Smooth muscle cell of the pulmonary artery (primary cell): ENCODE measurements around the gene RAC3. TPM values are rescaled to one million over a fixed set of nuclear protein-coding genes. Genes with fewer than 3 reads are reported as not detected.

Experiments
- total RNA-seq: library from RNA; depleted of rRNA; stranded (reverse); fragments of >200 nt; gene quantifications from 2 replicates; pipeline ENCODE4 v1.2.3, GENCODE V29; 2014

Gene RAC3
- 4.6 and 11.7 TPM in 2 replicates for total RNA-seq

GRCh38 chr17:82031303-82031884 lies at the start of gene RAC3:
RAC3 (plus strand) TSS chr17:82031678; CDS start chr17:82031762, 84 bp downstream.

GRCh38 chr17:82022310-82022980 lies 9.0 kb upstream of the RAC3 start, which contains the start of gene CENPX:
CENPX (minus strand) TSS chr17:82022878; CDS start chr17:82022861, 17 bp downstream.

DNA sequence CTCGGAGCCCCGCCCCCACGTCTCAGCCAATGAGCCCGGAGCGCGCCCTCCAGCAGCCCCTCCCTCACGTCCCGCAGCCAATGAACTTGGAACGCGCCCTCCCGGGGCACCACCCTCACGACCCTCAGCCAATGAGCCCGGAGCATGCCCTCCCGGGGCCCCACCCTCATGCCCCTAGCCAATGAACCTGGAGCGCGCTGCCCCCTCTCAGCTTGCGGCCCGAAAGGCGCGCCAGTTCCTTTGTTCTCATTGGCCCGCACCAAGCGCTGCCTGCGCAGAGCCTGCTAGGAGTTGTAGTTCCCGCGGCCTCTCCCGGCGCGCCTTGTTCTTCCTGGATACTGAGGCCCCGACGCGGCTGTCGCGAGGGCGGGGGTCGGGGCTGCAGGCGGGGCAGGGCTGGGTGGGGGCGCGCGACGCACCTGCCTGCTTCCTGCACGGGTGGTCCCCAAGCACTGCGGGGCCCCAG lies 8.5 kb upstream of the RAC3 start, which contains the start of gene LRRC45:
Gene LRRC45 (plus strand): TSS at position 325 of the 466 bp plus-strand sequence. CDS start 339 bp downstream, outside the sequence.

GRCh38 chr17:82037092-82037888 lies 5.8 kb downstream of the RAC3 start, which contains the start of gene DCXR:
DCXR (minus strand) TSS chr17:82037697; CDS start chr17:82037682, 15 bp downstream.

GRCh38 chr17:82051776-82052637 lies 20.5 kb downstream of the RAC3 start, which contains the start of the genes GPS1 and RFNG:
GPS1 (plus strand) TSS chr17:82051898; CDS start chr17:82051932, 34 bp downstream.
RFNG (minus strand) TSS chr17:82051811; CDS start chr17:82051766, 45 bp downstream.

GRCh38 chr17:82065638-82066303 lies 34.3 kb downstream of the RAC3 start, which contains the start of gene DUS1L:
DUS1L (minus strand) TSS chr17:82065804; CDS start chr17:82065059, 745 bp downstream.

Other genes with a start within 250 kb of the RAC3 start
- not detected in 2 replicates for gene GCGR, start 227.5 kb upstream of the RAC3 start, total RNA-seq
- 122 and 125 TPM in 2 replicates for gene MCRIP1, start 198.4 kb upstream of the RAC3 start, total RNA-seq
- not detected in 2 replicates for gene PPP1R27, start 196.6 kb upstream of the RAC3 start, total RNA-seq
- gene P4HB, start 171.1 kb upstream of the RAC3 start, total RNA-seq = 3,676 and 4,428 TPM in 2 replicates
- 216 and 298 TPM in 2 replicates for gene ARHGDIA, start 160.3 kb upstream of the RAC3 start, total RNA-seq
- 64.1 and 80.7 TPM in 2 replicates for gene ALYREF, start 140.1 kb upstream of the RAC3 start, total RNA-seq
- 106 TPM in 2 replicates for gene ANAPC11, start 140.0 kb upstream of the RAC3 start, total RNA-seq
- gene NPB, start 129.4 kb upstream of the RAC3 start, total RNA-seq = 0.39 and 0.92 TPM in 2 replicates
- gene PCYT2, start 120.3 kb upstream of the RAC3 start, total RNA-seq = 29.5 and 50.7 TPM in 2 replicates
- gene SIRT7, start 113.5 kb upstream of the RAC3 start, total RNA-seq = 12.8 and 20.4 TPM in 2 replicates
- 21.5 and 38.8 TPM in 2 replicates for gene MAFG, start 103.9 kb upstream of the RAC3 start, total RNA-seq
- gene PYCR1, start 94.4 kb upstream of the RAC3 start, total RNA-seq = 140 and 202 TPM in 2 replicates
- not detected in 2 replicates for gene MYADML2, start 84.4 kb upstream of the RAC3 start, total RNA-seq
- 0.13 TPM in 1 of 2 replicates, not detected in the other for gene NOTUM, start 70.5 kb upstream of the RAC3 start, total RNA-seq
- 19.7 and 31.8 TPM in 2 replicates for gene ASPSCR1, start 54.0 kb upstream of the RAC3 start, total RNA-seq
- gene CENPX, start 8.8 kb upstream of the RAC3 start, total RNA-seq = 10.2 and 12.8 TPM in 2 replicates
- gene LRRC45, start 8.4 kb upstream of the RAC3 start, total RNA-seq = 8.5 and 10.1 TPM in 2 replicates
- 25.3 and 37.0 TPM in 2 replicates for gene DCXR, start 6.0 kb downstream of the RAC3 start, total RNA-seq
- gene RFNG, start 20.1 kb downstream of the RAC3 start, total RNA-seq = 54.0 and 89.8 TPM in 2 replicates
- 75.1 and 103 TPM in 2 replicates for gene GPS1, start 20.2 kb downstream of the RAC3 start, total RNA-seq
- 38.6 and 57.9 TPM in 2 replicates for gene DUS1L, start 34.1 kb downstream of the RAC3 start, total RNA-seq
- gene FASN, start 66.6 kb downstream of the RAC3 start, total RNA-seq = 126 and 301 TPM in 2 replicates
- gene CCDC57, start 181.2 kb downstream of the RAC3 start, total RNA-seq = 14.5 and 18.1 TPM in 2 replicates
- 445 and 707 TPM in 2 replicates for gene SLC16A3, start 197.4 kb downstream of the RAC3 start, total RNA-seq
- 55.1 and 77.7 TPM in 2 replicates for gene CSNK1D, start 242.0 kb downstream of the RAC3 start, total RNA-seq